Trophoblast cell (in vitro differentiated cells and primary cell): ENCODE data around the gene PIBF1.

Experiments
- DNase-seq, 2 donors: peaks; one replicate each; pipeline ENCODE4 v3.0.0-alpha.2; 2016
- H2AFZ ChIP-seq: 2 replicates; pipeline ENCODE4 v1.6.1; 2013; ENCODE audit warnings: low read length, moderate library complexity, mild to moderate bottlenecking; ENCODE audit not compliant: insufficient read depth, poor library complexity
- H2AK5ac ChIP-seq: 2 replicates; pipeline ENCODE4 v1.6.1; 2013; ENCODE audit warnings: mild to moderate bottlenecking, low read length
- H2BK120ac ChIP-seq: 2 replicates; pipeline ENCODE4 v1.6.1; 2013; ENCODE audit warnings: low read length, mild to moderate bottlenecking, moderate library complexity; ENCODE audit not compliant: insufficient read depth, poor library complexity
- H2BK12ac ChIP-seq: 2 replicates; pipeline ENCODE4 v1.6.1; 2013; ENCODE audit warnings: mild to moderate bottlenecking, low read length, moderate library complexity
- H2BK5ac ChIP-seq: 2 replicates; pipeline ENCODE4 v1.6.1; 2013; ENCODE audit warnings: low read length, low read depth, moderate library complexity, mild to moderate bottlenecking; ENCODE audit not compliant: poor library complexity
- H3K14ac ChIP-seq: 2 replicates; pipeline ENCODE4 v1.6.1; 2013; ENCODE audit warnings: mild to moderate bottlenecking, low read length
- H3K18ac ChIP-seq: 2 replicates; pipeline ENCODE4 v1.6.1; 2013; ENCODE audit warnings: mild to moderate bottlenecking, low read length
- H3K23ac ChIP-seq: 2 replicates; pipeline ENCODE4 v1.6.1; 2013; ENCODE audit warnings: low read length
- H3K27ac ChIP-seq: 2 replicates; pipeline ENCODE4 v1.5.1; 2013; ENCODE audit warnings: low read depth, mild to moderate bottlenecking, inconsistent platforms, low read length, moderate library complexity
- H3K27me3 ChIP-seq: 2 replicates; pipeline ENCODE4 v1.6.1; 2013; ENCODE audit warnings: inconsistent platforms, mild to moderate bottlenecking, low read length, moderate library complexity; ENCODE audit not compliant: insufficient read depth
- H3K36me3 ChIP-seq, 2 experiments: 1 replicate in 1 of 2; 2 replicates in 1 of 2; pipeline ENCODE4 v1.6.1; 2013; ENCODE audit warnings: low read length in 2 of 2, mild to moderate bottlenecking in 2 of 2, moderate library complexity in 1 of 2; ENCODE audit not compliant: insufficient read depth in 2 of 2, control insufficient read depth in 1 of 2
- H3K4ac ChIP-seq: 2 replicates; pipeline ENCODE4 v1.6.1; 2013; ENCODE audit warnings: low read depth, mild to moderate bottlenecking, low read length, moderate library complexity
- H3K4me1 ChIP-seq, 2 experiments: 1 replicate in 1 of 2; 2 replicates in 1 of 2; pipeline ENCODE4 v1.6.1; 2013; ENCODE audit warnings: low read length in 2 of 2, mild to moderate bottlenecking in 2 of 2, moderate library complexity in 1 of 2; ENCODE audit not compliant: insufficient read depth in 2 of 2, control insufficient read depth in 1 of 2
- H3K4me2 ChIP-seq: 2 replicates; pipeline ENCODE4 v1.6.1; 2013; ENCODE audit warnings: inconsistent platforms, mild to moderate bottlenecking, low read length, moderate library complexity
- H3K4me3 ChIP-seq: 2 replicates; pipeline ENCODE4 v1.5.1; 2013; ENCODE audit warnings: mild to moderate bottlenecking, low read depth, low read length, inconsistent platforms
- H3K79me1 ChIP-seq: one replicate; pipeline ENCODE4 v1.6.1; 2013; ENCODE audit warnings: low read length
- H3K79me2 ChIP-seq: 2 replicates; pipeline ENCODE4 v1.6.1; 2013; ENCODE audit warnings: low read length, mild to moderate bottlenecking; ENCODE audit not compliant: control insufficient read depth, insufficient read depth, poor library complexity
- H3K9ac ChIP-seq: 2 replicates; pipeline ENCODE4 v1.6.1; 2013; ENCODE audit warnings: mild to moderate bottlenecking, low read length
- H3K9me3 ChIP-seq: 2 replicates; pipeline ENCODE4 v1.6.1; 2013; ENCODE audit warnings: low read depth, mild to moderate bottlenecking, control low read depth, inconsistent platforms, low read length; ENCODE audit not compliant: insufficient read depth
- H4K12ac ChIP-seq: 2 replicates; pipeline ENCODE4 v1.6.1; 2013; ENCODE audit warnings: low read depth, mild to moderate bottlenecking, low read length, moderate library complexity
- H4K8ac ChIP-seq: 2 replicates; pipeline ENCODE4 v1.6.1; 2013; ENCODE audit warnings: low read depth, mild to moderate bottlenecking, low read length, moderate library complexity
- H4K91ac ChIP-seq: one replicate; pipeline ENCODE4 v1.6.1; 2013; ENCODE audit warnings: low read depth, mild to moderate bottlenecking, low read length, moderate library complexity
- WGBS: extraction: QIAGEN DNeasy Blood & Tissue Kit; methylation state at CpG from one replicate; pipeline ENCODE4 v1.1.7; 2013; ENCODE audit warnings: missing lambda C conversion rate; ENCODE audit not compliant: insufficient read length, insufficient coverage; ENCODE audit errors: extremely low coverage; 5-methylcytosine and 5-hydroxymethylcytosine counted together

Gene PIBF1

DNA sequence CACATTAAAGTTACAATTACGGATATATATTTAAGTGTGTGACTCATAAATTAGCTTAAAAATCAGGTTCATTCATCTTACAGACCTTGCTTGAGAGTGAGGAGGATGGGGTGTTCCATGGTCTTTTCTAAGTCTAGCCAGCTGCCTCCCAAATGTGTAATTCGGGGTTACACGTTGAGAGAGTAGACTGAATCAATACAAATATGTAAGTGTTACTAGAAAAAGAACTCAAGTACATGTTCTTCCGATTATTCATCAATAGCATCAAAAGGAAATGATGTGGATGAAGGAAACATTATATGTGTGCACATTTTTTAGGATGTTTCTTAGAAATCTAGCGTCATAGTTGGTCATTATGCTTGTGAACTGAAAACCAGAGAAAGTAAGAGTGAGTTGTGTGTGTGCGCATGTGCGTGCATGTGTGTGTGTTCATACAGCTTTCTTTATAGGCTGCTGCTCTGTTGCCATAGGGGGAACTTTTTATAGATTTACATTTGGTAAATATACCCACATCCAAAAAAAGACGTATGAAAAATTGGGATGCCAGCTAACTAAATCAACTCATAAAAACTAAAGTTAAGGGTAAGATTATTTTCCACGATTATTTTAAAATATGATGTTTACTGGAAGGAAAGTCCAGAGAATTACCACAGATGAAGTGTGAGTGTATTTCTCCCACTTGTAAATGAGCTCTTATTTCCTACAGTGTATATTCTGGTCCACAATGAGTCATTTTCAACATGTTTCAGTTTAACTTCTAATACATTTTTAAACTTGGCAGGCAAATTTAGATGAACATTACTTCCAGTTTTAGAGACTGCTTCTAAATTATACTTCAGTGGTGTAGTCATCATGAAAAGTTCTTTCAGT lies 82.4 kb downstream of the PIBF1 start:
- H3K4me2 ChIP-seq: no peak overlapping the region
- no peak overlapping the region for H3K14ac ChIP-seq
- no peak for DNase-seq
- H4K8ac ChIP-seq: no peak overlapping the region
- H3K79me2 ChIP-seq: no peaks in the 10 kb centered on the region
- H3K4ac ChIP-seq: no peak overlapping the region
- peaks cover 0 to 2% of the 10 kb centered on the region in 2 experiments for H3K36me3 ChIP-seq
- no peak overlapping the region for H4K91ac ChIP-seq
- no peaks in the 10 kb centered on the region for H3K4me1 ChIP-seq
- H4K12ac ChIP-seq: no peak overlapping the region
- no peaks in the 10 kb centered on the region for H3K9me3 ChIP-seq
- H3K9ac ChIP-seq: no peak overlapping the region
- no peaks in the 10 kb centered on the region for H3K79me1 ChIP-seq
- WGBS: no CpG with 5 or more reads among the region's 9 CpGs
- no peak overlapping the region for H2BK5ac ChIP-seq
- H3K18ac ChIP-seq: no peak overlapping the region
- H2BK120ac ChIP-seq: no peak overlapping the region
- H3K4me3 ChIP-seq: no peak overlapping the region
- H3K23ac ChIP-seq: no peak overlapping the region
- no peak overlapping the region for H2AFZ ChIP-seq
- H3K27ac ChIP-seq: no peak overlapping the region
- no peak overlapping the region for H2AK5ac ChIP-seq
- H2BK12ac ChIP-seq: no peak overlapping the region
- H3K27me3 ChIP-seq: no peaks in the 10 kb centered on the region

DNA sequence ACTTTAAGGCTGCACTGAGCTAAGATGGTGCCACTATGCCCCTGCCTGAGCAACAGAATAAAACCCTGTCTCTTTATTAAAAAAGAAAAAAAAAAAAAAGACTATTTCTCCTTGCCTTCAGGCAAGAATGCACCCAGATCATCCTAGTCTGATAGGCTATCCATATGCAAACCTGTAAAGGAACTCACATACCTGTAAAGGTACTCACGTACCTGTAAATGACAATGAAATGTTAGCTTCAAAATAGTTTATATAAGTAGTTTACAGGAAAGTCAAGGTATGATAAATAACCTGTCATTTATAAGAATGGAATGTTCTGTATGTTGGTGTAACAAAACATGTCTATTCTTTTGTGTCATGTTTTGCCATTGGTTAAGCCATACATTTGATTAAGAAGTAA lies 86.3 kb downstream of the PIBF1 start:
- WGBS: no CpG with 5 or more reads among the region's 1 CpG
- H4K12ac ChIP-seq: no peak overlapping the region
- no peak overlapping the region for H3K4ac ChIP-seq
- no peak overlapping the region for H3K23ac ChIP-seq
- H3K79me2 ChIP-seq: no peaks in the 10 kb centered on the region
- no peak overlapping the region for H3K27ac ChIP-seq
- no peak overlapping the region for H4K91ac ChIP-seq
- H2BK120ac ChIP-seq: no peak overlapping the region
- DNase-seq: peak; percentile 1 to 47
- no peak overlapping the region for H3K14ac ChIP-seq
- H3K18ac ChIP-seq: no peak overlapping the region
- no peak overlapping the region for H2BK5ac ChIP-seq
- H2AK5ac ChIP-seq: no peak overlapping the region
- no peak overlapping the region for H3K4me3 ChIP-seq
- H3K9me3 ChIP-seq: no peaks in the 10 kb centered on the region
- no peak overlapping the region for H2BK12ac ChIP-seq
- H4K8ac ChIP-seq: no peak overlapping the region
- H2AFZ ChIP-seq: no peak overlapping the region
- no peaks in the 10 kb centered on the region for H3K79me1 ChIP-seq
- no peak overlapping the region for H3K9ac ChIP-seq
- no peaks in the 10 kb centered on the region for H3K4me1 ChIP-seq
- no peak overlapping the region for H3K4me2 ChIP-seq
- no peaks in the 10 kb centered on the region for H3K27me3 ChIP-seq
- H3K36me3 ChIP-seq: peaks cover 0 to 2% of the 10 kb centered on the region in 2 experiments

DNA sequence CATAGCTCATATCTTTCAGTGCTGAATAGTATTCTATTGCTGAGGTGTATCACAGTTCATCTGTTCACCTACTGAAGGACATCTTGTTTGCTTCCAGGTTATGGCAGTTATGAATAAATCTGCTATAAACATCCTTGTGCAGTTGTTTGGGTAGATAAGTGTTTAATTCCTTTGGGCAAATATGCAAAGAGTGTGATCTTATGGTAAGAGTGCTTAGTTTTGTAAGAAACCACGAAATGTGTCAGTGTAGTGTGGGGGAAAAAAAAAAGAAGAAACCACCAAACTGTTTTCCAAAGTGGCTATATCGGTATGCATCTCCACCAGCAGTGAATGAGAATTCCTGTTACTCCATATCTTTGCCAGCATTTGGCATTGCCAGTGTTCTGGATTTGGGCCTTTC lies 93.3 kb downstream of the PIBF1 start:
- WGBS: no CpG with 5 or more reads among the region's 2 CpGs
- no peak overlapping the region for H2BK120ac ChIP-seq

DNA sequence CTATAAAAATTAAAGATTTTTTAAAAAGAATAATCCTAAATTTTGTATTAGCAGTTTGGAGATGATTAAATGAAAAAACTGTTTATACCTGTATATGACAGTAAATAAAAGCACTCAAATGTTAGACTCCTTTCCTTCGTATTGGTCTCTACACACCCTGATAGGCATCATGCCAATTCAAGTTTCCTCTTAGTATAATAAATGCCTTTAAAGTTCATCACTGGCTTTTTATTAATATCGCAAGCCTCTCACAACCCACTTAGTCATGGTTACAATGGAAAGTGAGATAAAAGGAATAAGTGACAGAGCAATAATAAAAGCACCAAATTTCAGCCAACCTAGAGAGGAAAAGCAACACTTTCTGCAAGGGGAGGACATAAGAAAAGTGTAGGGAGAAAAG lies 102.2 kb downstream of the PIBF1 start:
- Histone ChIP-seq H3K79me2 (no peaks in the 10 kb centered on the region), H3K9ac (no peak overlapping the region), H3K4me1 (no peaks in the 10 kb centered on the region), H3K27me3 (no peaks in the 10 kb centered on the region), H2AK5ac (no peak overlapping the region), H3K27ac (no peak overlapping the region), H3K79me1 (no peaks in the 10 kb centered on the region), H3K23ac (no peak overlapping the region), H4K8ac (no peak overlapping the region), H3K36me3 (no peaks in the 10 kb centered on the region), H3K14ac (no peak overlapping the region), H2BK120ac (no peak overlapping the region), H3K9me3 (no peaks in the 10 kb centered on the region), H2BK12ac (no peak overlapping the region), H2AFZ (no peak overlapping the region), H2BK5ac (no peak overlapping the region), H3K18ac (no peak overlapping the region), H3K4me2 (no peak overlapping the region), H4K91ac (no peak overlapping the region), H3K4ac (no peak overlapping the region), H4K12ac (no peak overlapping the region), H3K4me3 (no peak overlapping the region)
- DNase-seq: no peak
- whole genome bisulfite sequencing: no CpG with 5 or more reads among the region's 2 CpGs

More for the DNA sequence above, 93.3 kb downstream of the PIBF1 start:
- Histone ChIP-seq H3K79me2 (no peaks in the 10 kb centered on the region), H3K4ac (no peak overlapping the region), H3K23ac (no peak overlapping the region), H2AFZ (no peak overlapping the region), H3K4me3 (no peak overlapping the region), H3K27me3 (no peaks in the 10 kb centered on the region), H2BK5ac (no peak overlapping the region), H2AK5ac (no peak overlapping the region), H3K36me3 (no peaks in the 10 kb centered on the region), H4K91ac (no peak overlapping the region), H3K18ac (no peak overlapping the region), H3K4me1 (no peaks in the 10 kb centered on the region), H3K9me3 (no peaks in the 10 kb centered on the region), H3K27ac (no peak overlapping the region), H2BK12ac (no peak overlapping the region), H4K12ac (no peak overlapping the region), H3K4me2 (no peak overlapping the region), H3K79me1 (no peaks in the 10 kb centered on the region), H3K14ac (no peak overlapping the region), H3K9ac (no peak overlapping the region), H4K8ac (no peak overlapping the region)
- no peak for DNase-seq
